ENCODE results near the gene PARD3. TPM values are rescaled to one million over a fixed set of nuclear protein-coding genes. Genes with fewer than 3 reads are reported as not detected.

The PARD3 gene
- total RNA-seq, 2 donors from 2014 or later, result 23.1 to 29.7 TPM

DNA sequence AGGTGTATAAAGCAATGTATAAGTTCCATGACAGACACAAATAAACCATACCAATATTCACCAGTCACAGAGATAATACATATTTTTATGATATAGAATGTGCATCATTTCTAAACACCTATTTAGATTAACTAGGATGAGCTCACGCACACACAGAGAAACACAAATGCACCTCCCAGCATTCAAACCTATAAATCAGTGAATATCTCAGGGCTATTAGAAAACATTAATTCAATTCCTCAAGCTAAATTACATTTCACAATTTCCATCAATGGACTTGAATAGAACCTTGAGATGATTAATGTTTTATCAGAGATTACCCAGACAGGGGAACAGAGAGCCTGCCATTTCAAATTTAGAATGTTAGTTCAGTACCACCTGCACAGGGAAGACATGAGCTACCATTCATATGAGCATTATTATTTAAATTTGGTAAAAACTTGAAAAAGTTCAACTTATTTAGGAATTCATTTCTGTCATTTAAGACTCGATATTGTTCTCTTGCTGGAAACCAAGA lies 221.7 kb downstream of the PARD3 start:
- intact Hi-C loops (cut with DNase I), result no loop called here
- DNase-seq (no peak), ATAC-seq (no peak)

DNA sequence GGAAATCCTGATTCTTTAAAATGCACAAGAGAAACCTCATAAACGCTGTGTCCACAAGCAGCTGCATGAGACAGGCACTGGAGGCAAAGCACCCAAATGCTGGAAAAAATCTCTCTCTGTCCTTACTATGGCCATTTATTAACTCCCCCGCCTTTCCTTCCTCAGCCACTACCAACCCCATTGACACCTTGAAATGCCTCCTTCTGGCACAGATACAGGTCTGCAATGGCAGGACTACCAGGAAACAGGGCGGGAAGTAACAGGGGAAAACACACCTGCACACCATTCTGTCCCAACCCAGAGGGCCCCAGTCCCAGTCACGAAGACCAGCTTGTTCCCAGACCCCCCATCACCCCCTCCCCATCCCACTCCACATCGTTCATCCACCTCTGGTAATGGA lies 224.3 kb downstream of the PARD3 start:
- DNase-seq (no peak), ATAC-seq (no peak)
- intact Hi-C loops (cut with DNase I), result no loop called here

DNA sequence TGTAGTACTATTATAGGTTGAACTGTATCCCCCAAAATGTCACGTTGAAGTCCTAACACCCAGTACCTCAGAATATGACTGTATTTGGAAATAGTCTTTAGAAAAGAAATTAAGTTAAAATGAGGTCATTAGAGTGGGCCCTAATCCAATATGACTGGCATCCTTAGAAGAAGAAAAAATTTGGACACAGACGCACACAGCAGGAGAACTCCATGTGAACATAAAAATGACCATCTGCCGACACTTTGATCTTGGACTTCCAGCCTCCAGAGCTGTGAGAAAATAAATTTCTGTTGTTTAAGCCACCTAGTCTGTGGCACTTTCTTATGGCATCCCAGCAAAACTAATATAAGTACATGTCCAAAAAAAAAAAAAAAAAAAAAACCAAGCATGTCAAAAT lies 225.8 kb downstream of the PARD3 start:
- intact Hi-C loops (cut with DNase I), result no loop called here
- no peak for DNase-seq
- no peak for ATAC-seq

DNA sequence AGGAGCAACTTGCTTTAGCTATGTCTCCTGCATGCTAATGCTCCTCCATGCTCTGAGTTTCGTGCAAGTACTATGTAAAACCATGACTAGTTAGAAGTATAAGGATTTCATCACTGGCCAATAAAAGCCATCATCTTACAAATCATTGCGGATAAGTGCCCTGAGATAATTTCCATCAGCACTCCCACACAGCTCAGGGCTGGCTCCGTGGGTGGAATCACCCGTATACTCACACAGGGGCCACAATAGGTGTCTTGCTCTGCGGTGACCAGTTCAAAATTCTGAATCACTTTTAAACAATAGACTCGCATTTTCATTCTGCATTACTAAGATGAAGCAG lies 227.4 kb downstream of the PARD3 start:
- ATAC-seq (no peak), DNase-seq (no peak)
- intact Hi-C loops (cut with DNase I), result no loop called here

DNA sequence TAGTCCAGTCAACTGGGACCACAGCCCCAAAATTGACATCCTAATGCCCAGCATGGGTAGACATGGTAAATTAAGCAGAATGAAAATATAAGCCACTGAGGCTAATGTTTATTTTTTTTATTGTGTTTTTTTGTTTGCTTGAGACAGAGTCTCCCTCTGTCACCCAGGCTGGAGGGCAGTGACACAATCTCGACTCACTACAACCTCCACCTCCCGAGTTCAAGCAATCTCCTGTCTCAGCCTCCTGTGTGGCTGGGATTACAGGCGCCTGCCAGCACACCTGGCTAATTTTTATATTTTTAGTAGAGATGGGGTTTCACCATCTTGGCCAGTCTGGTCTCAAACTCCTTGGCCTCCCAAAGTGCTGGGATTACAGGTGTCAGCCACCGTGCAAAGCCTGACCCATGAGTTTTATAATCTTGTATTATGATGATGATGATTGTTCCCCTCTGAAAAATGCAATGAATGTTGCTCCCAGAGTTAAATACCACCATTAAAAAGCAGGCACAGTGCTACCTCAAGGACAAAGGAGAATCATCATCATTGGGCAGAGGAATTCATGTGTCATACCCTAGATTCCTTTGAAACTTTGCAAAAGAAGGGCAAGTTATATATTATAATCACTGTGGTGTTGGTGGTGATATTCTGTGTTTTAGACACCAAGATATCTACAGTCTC lies 228.0 kb downstream of the PARD3 start:
- no peak for ATAC-seq
- intact Hi-C loops (cut with DNase I), result no loop called here
- no peak for DNase-seq

GRCh38 chr10:34585422-34586112 lies 229.5 kb downstream of the PARD3 start:
- intact Hi-C loops (cut with DNase I), result no loop called here
- no peak for DNase-seq
- ATAC-seq, result no peak

DNA sequence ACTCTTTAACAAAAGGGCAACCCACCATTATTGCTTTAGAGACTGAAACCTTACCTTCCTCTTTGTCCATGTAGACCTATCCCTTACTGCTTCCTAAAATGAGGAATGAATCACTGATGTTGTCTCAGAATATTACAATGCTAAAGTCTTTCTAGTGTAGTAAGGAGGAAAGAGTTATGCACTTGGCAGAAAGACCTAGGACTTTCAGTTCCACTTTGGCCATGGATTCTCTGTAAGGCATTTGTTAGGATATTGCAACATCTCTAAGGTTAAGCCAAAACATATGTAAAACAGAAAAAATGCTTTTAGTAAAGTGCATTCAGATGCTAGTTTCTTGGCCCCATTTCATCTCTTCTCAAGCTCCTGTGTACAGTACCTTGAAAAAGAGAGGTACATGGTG lies 230.9 kb downstream of the PARD3 start:
- ATAC-seq (peak; percentile 47 to 71), DNase-seq (no peak)
- intact Hi-C loops (cut with DNase I), result no loop called here

- no peak for DNase-seq
- ATAC-seq, result peak in 1 of 2 donors; percentile 30
- intact Hi-C loops (cut with DNase I), result no loop called here
Measured at GRCh38 chr10:34581801-34582532, 233.1 kb downstream of the PARD3 start.

DNA sequence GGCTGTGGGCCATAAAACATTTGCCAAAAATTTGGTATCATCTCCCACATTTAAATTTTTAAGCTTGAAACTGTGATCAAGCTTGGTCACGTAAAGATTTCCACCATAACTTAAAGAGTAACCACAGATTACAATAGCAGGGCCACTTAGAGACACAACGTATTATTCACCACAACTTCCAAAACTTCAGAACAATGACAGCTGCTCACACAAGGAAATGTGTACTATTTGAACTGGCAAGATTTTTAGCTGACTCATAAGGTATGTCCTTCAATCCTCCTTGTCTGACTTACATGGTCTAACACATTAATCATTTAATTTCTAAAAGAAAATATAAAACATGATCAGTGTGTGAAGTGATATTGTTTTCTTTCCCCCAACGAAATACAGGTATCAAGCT lies 234.5 kb downstream of the PARD3 start:
- ATAC-seq, result peak in 1 of 2 donors; percentile 76
- intact Hi-C loops (cut with DNase I), result no loop called here
- DNase-seq, result no peak

GRCh38 chr10:34580214-34580613 lies 234.9 kb downstream of the PARD3 start:
- no peak for ATAC-seq
- intact Hi-C loops (cut with DNase I), result no loop called here
- DNase-seq, result no peak

DNA sequence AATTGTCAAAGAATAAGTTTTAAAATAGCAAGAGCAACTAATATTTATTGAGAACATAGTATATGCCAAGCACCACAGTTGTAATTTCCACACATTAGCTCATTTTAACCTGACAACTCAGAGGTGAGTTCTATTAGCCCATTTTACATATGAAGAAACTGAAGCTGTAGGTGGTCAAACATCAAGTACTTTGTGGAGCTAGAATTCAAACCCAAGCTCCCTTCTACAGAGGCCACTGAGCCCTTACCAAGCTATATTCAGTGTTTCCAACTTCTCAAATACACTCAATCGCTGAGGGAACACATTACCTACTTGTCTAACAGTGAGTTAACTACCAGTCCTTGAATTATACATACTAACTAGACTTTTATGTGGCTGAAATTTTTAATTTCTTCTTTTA lies 236.6 kb downstream of the PARD3 start:
- ATAC-seq, result no peak
- intact Hi-C loops (cut with DNase I), result no loop called here
- DNase-seq, result no peak

- intact Hi-C loops (cut with DNase I), result no loop called here
- DNase-seq, result no peak
- ATAC-seq, result no peak
Measured at GRCh38 chr10:34576797-34577196, 238.3 kb downstream of the PARD3 start.

- ATAC-seq (no peak), DNase-seq (no peak)
- intact Hi-C loops (cut with DNase I), result no loop called here
Measured at GRCh38 chr10:34575882-34576281, 239.2 kb downstream of the PARD3 start.

GRCh38 chr10:34574353-34574934 lies 240.7 kb downstream of the PARD3 start:
- ATAC-seq (no peak), DNase-seq (no peak)
- intact Hi-C loops (cut with DNase I), result no loop called here

- no peak for ATAC-seq
- DNase-seq, result no peak
- intact Hi-C loops (cut with DNase I), result no loop called here
Measured at GRCh38 chr10:34570887-34571286, 244.2 kb downstream of the PARD3 start.

DNA sequence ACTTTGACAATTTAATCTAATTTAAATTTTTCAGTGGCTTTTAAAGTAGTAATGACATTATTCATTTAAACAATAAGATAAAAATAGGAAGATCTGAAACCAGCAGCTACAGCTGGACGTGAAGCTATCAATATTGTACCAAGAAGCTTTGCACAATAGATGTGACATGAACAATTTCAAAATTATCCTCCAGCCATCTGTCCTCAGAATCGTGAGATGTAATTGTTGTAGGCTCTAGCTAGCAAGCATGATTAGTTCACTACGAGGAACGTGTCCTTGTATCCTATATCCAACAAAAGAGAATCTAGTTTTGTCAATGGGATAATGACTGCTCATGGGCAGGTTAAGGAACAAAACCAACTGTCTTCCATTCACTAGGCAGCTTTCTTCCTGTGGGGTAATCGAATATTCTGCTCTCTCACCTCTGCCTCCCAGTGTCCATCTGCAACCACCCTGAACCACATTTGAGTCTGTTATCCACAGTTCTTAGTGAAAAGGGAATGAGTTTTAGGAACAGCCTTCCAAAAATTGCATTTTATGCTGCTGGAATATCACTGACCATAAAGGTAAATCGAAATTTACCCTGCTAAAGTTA lies 247.3 kb downstream of the PARD3 start:
- ATAC-seq (no peak), DNase-seq (no peak)
- intact Hi-C loops (cut with DNase I), result no loop called here

- DNase-seq (no peak), ATAC-seq (no peak)
- intact Hi-C loops (cut with DNase I), result no loop called here
Measured at GRCh38 chr10:34565934-34566333, 249.2 kb downstream of the PARD3 start.

GRCh38 chr10:34558093-34558583 lies 257.0 kb downstream of the PARD3 start:
- DNase-seq (no peak), ATAC-seq (no peak)
- intact Hi-C loops (cut with DNase I), result no loop called here

DNA sequence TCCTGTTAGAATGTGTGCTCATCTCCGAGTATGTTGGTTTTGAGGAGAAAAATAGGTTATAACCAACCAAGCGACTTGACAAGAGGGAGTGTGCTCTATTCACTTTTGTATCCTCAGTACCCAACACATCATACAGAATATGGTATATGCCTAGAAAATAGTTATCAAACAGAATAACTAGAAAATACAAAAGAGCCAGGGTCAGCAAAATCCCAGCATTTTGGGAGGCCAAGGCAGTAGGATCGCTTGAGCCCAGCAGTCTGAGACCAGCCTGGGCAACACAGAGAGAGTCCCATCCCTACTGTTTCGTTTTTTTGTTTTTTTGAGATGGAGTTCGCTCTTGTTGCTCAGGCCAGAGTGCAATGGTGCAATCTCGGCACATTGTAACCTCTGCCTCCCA lies 257.9 kb downstream of the PARD3 start:
- ATAC-seq (no peak), DNase-seq (no peak)
- intact Hi-C loops (cut with DNase I), result no loop called here

DNA sequence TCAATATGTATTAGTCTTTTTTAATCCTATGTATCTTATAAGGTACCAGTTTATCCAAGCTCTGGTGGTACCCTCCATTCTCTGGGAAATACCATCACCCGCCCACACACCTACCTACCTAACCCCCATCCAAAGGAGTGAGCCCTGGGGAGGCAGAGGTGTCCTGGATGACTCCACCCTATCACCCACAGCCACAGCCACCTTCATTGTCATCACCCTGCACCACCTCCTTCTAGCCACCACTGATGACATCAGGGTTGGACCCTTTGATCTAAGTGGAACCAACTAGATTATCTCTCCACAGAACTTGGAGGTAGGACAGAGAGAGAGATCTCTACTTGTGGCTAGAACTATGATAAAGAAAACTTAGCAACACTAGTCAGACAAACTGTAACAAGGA lies 259.4 kb downstream of the PARD3 start:
- intact Hi-C loops (cut with DNase I), result no loop called here
- DNase-seq (no peak), ATAC-seq (no peak)
